GM19238 (cell line): ENCODE results near the gene SLF2.

ENCODE experiments used
- DNase-seq: peaks from one replicate; pipeline ENCODE4 v3.0.0; 2011; ENCODE audit warnings: low spot score; ENCODE audit not compliant: insufficient read length

SLF2 gene

GRCh38 chr10:100912605-100913469 is at the start of gene SLF2:
Gene SLF2, plus strand, starts transcription at chr10:100912963. Its CDS starts 148 bp downstream, at chr10:100913111.
- DNase-seq = peak; percentile 96

- DNase-seq = no peak
Measured at GRCh38 chr10:100863433-100863832, 49.3 kb upstream of the SLF2 start.

DNA sequence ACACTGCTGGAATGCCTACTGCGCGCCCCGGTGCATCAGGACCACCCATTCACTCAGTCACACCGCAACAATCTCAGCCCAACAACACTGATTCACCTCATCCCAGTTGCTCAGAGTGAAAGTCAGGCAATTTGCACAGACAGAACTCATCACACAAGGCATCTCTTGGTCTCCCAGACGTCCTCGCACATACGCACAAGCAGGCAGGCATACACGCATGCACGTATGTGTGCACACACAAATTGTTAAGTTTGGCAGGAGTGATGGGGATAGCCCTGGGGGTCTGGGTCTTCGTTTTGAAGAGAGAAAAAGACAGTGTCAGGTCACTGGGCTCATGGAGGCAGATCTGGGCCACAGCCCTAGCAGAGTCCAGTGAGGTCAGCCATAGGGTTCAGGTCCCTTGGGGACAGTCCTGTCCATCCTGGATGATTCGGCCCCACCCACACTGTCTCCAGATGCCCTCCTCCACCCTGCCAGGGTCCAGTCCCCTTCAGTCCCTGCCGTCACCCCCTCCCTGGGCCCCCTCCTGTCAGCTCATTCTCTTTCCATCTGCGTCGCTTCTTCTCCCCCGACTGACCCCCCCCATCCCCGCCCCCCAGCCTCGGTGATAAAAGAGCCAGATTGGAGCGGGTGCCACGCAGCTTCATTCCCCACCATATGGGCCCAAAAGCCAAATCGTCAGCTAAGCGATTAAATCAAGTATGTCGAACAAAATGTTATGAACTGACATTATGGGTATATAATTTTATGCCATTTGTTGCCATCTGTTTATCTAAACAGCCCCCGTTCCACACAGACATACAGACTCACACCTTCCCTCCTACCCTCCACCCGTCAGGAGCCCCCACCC is 48.5 kb upstream of the SLF2 start:
- no peak for DNase-seq

GRCh38 chr10:100864978-100865377 is 47.8 kb upstream of the SLF2 start:
- no peak for DNase-seq

DNA sequence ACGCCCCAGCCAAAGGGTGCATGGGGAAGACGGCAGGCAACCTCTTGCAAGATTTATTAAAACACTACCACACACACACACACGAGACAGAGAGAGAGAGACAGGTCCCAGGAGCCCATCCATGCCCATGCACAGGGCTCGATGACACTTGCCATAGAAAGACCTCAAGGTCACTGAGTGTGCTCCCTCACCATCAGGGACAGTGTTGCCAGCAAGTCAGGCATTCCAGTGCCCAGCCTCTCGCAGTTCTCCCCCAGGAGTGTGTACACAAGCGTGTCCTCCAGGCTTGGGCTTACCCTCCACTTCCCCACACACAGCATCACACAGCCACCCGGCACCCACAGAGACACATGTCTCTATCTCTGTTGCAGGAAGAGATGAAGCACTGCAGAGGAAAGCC is 46.8 kb upstream of the SLF2 start:
- DNase-seq = no peak

GRCh38 chr10:100866575-100867098 is 46.1 kb upstream of the SLF2 start:
- DNase-seq = no peak

- DNase-seq = no peak
Measured at GRCh38 chr10:100867261-100867963, 45.4 kb upstream of the SLF2 start.

- DNase-seq = no peak
Measured at GRCh38 chr10:100868382-100868781, 44.4 kb upstream of the SLF2 start.

- no peak for DNase-seq
Measured at GRCh38 chr10:100869399-100869798, 43.4 kb upstream of the SLF2 start.

- DNase-seq = peak; percentile 62
Measured at GRCh38 chr10:100872034-100872791, 40.5 kb upstream of the SLF2 start.

- DNase-seq = no peak
Measured at GRCh38 chr10:100873146-100873826, 39.5 kb upstream of the SLF2 start.

DNA sequence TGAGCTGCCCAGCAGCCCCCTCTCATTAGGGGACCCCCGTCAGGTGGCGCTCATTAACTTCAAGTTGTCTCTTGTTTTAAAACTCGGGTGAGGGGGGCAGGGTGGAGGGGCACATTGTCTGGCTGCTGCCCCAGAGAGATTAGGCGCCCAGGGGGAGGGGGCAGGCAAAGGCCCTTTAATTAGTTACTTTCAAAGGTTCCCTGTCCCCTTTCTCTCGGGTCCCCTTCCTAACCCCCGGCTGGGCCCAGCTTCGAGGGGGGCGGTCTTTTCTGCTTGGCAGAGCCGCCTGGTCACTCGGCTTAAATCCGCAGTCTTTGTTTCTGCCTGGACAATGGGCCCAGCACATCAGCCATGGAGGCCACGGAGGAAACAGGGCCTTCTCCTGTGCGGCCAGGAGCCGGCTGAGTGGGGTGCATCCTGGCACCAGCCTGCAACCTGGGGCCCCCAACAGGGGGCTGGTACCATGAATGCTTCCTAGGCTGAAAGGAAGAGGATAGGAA is 38.9 kb upstream of the SLF2 start:
- DNase-seq = no peak

DNA sequence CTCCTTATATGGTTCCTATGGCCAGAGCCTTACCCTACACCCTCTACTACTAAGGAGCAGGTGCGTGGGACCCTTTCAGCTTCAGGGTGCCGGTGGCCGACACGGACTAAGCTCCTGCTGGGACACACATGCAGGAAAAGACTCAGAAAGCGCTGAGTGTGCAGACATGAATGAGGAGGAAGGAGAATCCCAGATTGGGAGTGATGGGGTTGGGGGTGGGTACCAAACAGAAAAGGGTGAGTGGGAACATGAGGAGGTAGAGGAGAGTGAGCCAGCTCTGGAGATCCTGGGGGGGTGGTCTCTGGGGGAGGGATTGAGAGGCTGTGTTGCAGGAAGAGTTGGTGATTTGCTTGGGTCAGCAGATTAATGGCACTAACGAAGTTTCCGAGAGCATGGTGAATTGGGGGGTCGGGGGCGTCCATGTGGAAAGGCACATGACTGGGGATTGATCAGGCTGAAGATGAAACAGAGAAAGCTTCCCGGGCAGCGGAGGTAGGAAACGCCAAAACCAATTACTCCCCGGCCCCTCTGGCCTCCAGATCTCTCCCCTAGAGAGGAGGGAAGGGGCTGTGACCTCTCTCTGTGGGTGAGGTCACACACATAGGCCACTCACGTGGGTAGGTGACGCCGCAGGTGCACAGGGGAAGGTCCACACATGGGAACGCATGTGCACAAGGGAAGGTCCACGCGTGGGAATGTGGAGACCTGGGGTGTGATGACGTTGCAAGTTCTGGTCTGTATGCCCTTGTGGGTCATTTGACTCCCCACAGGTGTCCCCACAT is 37.9 kb upstream of the SLF2 start:
- DNase-seq = no peak

GRCh38 chr10:100875484-100876166 is 37.1 kb upstream of the SLF2 start:
- DNase-seq = no peak

DNA sequence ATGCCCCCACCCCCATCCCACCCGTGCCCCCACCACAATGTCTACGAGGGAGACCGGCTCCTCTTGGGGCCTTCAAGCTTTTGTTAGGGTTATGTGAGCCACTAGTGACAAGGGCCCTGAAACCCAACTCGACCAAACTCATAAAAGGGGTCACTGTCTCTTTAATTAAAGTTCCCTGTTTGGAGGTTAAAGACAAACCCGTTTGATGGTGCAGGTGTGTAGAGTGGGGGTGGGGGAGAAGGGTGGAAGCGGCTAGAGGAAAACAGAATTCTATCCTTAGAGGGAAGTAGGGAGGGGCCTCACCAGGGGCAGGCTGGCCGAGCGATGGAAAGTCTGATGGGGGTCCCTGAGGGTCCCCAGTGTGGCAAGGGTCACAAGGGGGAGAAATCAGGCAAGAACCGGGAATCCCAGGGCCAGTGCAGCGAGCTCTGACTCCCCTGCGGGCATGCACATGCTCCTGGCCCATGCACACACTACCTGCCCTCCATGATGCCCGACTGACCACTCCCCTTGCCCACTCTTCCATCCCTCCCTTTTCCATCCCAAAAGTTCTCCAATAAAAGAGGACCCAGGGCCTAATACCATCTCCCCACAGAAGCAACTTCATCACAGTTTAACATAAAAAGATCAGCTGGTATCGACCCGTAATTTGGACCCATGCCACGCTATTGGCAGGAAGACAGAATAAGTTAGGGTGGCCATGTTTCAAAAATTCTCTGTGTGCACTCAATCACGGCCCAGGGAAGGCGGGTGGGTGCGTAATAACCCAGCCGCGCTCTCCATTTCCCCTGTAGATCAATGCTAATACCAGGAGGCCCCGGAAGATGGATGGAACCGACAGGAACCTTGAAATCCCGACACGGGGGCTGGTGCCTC is 35.9 kb upstream of the SLF2 start:
- no peak for DNase-seq

DNA sequence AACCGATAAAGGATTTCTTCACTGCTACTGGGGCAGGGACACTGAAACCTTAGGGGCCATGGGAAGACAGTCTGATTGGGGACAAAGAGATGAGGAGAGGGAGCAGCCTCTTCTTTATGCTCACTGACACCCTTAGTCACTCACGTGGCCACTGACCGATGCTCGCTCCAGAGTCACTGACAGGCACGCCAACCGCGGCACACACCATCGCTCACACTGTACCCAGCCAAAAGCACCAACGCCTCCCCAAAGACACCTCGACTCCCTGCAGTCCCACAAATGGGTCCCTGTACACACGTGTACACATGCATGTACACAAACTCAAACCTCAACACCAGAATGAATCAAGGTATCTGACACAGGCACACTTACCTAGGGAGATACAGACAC is 35.3 kb upstream of the SLF2 start:
- DNase-seq = no peak

GRCh38 chr10:100878291-100878910 is 34.4 kb upstream of the SLF2 start:
- DNase-seq = peak; percentile 43
